Thymus (tissue), 11 donors: Measurements from ENCODE around the gene LRMDA. TPM values are rescaled to one million over a fixed set of nuclear protein-coding genes. Genes with fewer than 3 reads are reported as not detected.

Experiments used
- DNase-seq, 9 donors: peaks; one replicate each; pipeline ENCODE4 v3.0.0-alpha.2; 2013; ENCODE audit warnings: low spot score in 9 of 9, low read depth in 6 of 9, missing footprints in 1 of 9
- H3K27ac ChIP-seq, 2 donors: one replicate each; pipeline ENCODE4 v1.5.1; 2013; ENCODE audit warnings: control low read depth in 1 of 2, low read depth in 1 of 2, low read length in 1 of 2, mild to moderate bottlenecking in 1 of 2, moderate library complexity in 1 of 2
- H3K27me3 ChIP-seq, 2 donors: one replicate each; pipeline ENCODE4 v1.5.1; 2013; ENCODE audit warnings: low read length in 1 of 2; ENCODE audit not compliant: control insufficient read depth in 2 of 2, insufficient read depth in 1 of 2
- H3K36me3 ChIP-seq, 2 donors: one replicate each; pipeline ENCODE4 v1.5.1; 2013; ENCODE audit warnings: low read length in 1 of 2, mild to moderate bottlenecking in 1 of 2, moderate library complexity in 1 of 2; ENCODE audit not compliant: control insufficient read depth in 2 of 2, insufficient read depth in 2 of 2
- H3K4me1 ChIP-seq, 2 donors: one replicate each; pipeline ENCODE4 v1.5.1; 2013; ENCODE audit warnings: low read length in 2 of 2; ENCODE audit not compliant: control insufficient read depth in 2 of 2, insufficient read depth in 2 of 2
- H3K4me3 ChIP-seq, 2 donors: one replicate each; pipeline ENCODE4 v1.5.1; 2013; ENCODE audit warnings: low read length in 2 of 2, control low read depth in 1 of 2, mild to moderate bottlenecking in 1 of 2
- H3K9me3 ChIP-seq, 2 donors: one replicate each; pipeline ENCODE4 v1.5.1; 2013; ENCODE audit warnings: low read length in 1 of 2, mild to moderate bottlenecking in 1 of 2; ENCODE audit not compliant: control insufficient read depth in 2 of 2, insufficient read depth in 1 of 2
- WGBS: extraction: QIAGEN DNeasy Blood & Tissue Kit; methylation state at CpG from one replicate; pipeline ENCODE4 v1.1.7; 2013; 5-methylcytosine and 5-hydroxymethylcytosine counted together
- polyA plus RNA-seq: library from polyadenylated mRNA; stranded (reverse); fragments of 200-250 nt; gene quantifications from one replicate; pipeline ENCODE4 v1.2.3, GENCODE V29; 2013
- total RNA-seq: library from RNA; stranded (reverse); fragments of 120-200 nt; gene quantifications from one replicate; pipeline ENCODE4 v1.2.4, GENCODE V29; 2013
- donor health status: healthy.

LRMDA gene
- total and polyA plus RNA-seq, 2 donors = 2.5 to 4.6 TPM

DNA sequence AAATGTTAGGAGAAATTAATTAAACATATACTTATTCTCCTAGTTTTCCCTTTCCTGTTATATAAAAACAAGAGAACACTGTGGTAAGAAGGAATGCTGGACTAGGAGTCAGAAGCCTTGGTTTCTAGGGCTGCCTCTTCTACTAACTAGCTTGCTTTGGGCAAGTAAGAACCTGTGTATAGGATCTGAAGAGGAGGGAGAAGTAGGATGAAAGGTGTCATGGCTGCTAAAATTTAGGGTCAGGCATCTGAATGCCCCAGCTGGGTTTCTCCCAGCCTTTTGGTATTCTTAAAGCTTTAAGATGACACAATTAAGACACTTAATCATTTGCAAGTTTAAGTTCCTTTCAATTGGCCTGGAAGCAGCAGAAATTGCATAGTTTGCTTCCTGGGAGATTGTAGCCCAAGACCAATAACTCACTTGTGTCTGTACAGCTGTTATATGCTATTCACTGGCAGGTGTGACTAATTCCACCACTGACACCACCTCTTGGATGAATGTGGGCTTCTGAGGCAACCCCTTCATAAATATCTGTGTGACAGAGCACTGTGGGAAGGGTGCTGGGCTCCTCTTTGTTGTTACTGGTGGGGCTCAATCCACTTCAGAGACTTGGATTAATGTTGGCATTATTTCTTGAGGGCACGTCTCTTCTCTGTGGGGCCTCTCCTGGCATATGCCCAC is 137.2 kb downstream of the LRMDA start:
- Histone ChIP-seq H3K36me3 (no peaks in the 10 kb centered on the region), H3K27ac (no peak overlapping the region), H3K9me3 (peaks cover 0 to 3% of the 10 kb centered on the region in 2 donors), H3K4me3 (no peak overlapping the region), H3K4me1 (no peaks in the 10 kb centered on the region), H3K27me3 (no peaks in the 10 kb centered on the region)
- WGBS = 96% methylated on average over 1 of the region's 1 CpG
- no peak for DNase-seq

DNA sequence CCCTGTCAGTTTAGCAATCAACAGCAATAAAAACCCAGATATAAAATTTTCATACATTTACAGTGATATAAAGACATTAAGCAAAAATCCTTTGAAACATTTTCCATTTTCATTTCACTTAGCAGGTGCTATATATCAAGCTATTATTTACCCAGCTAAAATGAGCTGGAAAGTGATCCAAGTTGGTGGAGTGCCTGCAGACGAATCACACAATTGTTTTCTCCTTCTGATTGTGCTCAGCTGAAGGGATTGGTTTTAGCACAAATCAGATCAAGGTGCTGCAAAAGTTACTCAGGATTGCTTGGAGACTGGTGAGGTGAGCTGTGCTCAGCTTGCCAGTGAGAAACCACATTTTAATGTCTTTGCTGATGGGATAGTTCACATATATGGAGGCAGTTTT is 138.1 kb downstream of the LRMDA start:
- H3K36me3 ChIP-seq = no peaks in the 10 kb centered on the region
- no peak overlapping the region for H3K4me3 ChIP-seq
- H3K27ac ChIP-seq = no peak overlapping the region
- H3K4me1 ChIP-seq = no peaks in the 10 kb centered on the region
- peaks cover 0 to 3% of the 10 kb centered on the region in 2 donors for H3K9me3 ChIP-seq
- 90% methylated on average over 1 of the region's 1 CpG for WGBS
- no peak for DNase-seq
- no peaks in the 10 kb centered on the region for H3K27me3 ChIP-seq

DNA sequence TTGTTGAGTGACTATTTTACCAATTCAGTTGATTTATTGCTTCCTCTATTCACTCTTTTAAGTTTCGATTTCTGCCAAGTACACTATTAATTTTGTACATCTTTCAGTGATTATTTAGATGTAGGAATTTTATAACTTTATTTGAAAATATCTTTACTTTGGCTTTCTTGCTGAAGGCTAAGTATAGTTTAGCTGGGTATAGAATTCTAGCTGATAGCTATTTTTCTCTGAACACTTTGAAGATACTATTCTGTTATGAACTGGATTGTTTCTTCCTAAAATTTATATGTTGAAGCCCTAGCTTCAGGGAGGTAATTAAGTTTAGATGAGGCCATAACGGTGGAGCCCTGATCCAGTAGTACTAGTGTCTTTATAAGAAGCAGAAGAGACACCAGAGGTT is 141.1 kb downstream of the LRMDA start:
- Histone ChIP-seq H3K4me3 (no peak overlapping the region), H3K27ac (no peak overlapping the region), H3K36me3 (no peaks in the 10 kb centered on the region), H3K4me1 (no peaks in the 10 kb centered on the region), H3K27me3 (no peaks in the 10 kb centered on the region), H3K9me3 (peaks cover 0 to 14% of the 10 kb centered on the region in 2 donors)
- 94% methylated on average over 2 of the region's 2 CpGs for WGBS
- no peak for DNase-seq

DNA sequence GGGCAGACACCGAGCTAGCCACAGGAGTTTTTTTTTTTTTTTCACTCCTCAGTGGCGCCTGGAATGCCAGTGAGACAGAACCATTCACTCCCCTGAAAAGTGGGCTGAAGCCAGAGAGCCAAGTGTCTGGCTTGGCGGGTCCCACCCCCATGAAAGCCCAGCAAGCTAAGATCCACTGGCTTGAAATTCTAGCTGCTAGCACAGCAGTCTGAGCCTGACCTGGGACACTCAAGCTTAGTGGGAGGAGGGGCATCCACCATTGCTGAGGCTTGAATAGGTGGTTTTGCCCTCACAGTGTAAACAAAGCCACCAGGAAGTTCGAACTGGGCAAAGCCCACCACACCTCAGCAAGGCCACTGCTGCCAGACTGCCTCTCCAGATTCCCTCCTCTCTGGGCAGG is 144.5 kb downstream of the LRMDA start:
- DNase-seq = no peak
- Histone ChIP-seq H3K4me3 (no peak overlapping the region), H3K9me3 (peaks cover 0 to 14% of the 10 kb centered on the region in 2 donors), H3K27me3 (no peaks in the 10 kb centered on the region), H3K36me3 (no peaks in the 10 kb centered on the region), H3K4me1 (no peaks in the 10 kb centered on the region), H3K27ac (no peak overlapping the region)
- WGBS = 90% methylated on average over 4 of the region's 4 CpGs

DNA sequence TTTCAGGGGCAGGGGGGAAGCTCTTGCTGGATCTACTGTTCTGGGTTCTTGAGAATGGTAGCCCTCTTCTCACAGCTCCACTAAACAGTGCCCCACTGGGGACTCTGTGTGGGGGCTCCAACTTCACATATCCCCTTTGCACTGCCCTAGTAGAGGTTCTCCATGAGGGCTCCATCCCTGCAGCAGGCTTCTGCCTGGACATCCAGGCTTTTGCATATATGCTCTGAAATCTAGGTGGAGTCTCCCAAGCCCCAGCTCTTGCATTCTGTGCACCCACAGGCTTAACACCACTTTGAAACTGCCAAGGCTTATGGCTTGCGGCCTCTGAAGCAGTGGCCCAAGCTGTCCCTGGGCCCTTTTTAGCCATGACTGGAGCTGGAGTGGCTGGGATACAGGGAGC is 150.7 kb downstream of the LRMDA start:
- H3K27ac ChIP-seq = no peak overlapping the region
- peaks cover 0 to 4% of the 10 kb centered on the region in 2 donors for H3K9me3 ChIP-seq
- H3K4me1 ChIP-seq = no peaks in the 10 kb centered on the region
- no peaks in the 10 kb centered on the region for H3K36me3 ChIP-seq
- DNase-seq = no peak
- WGBS = 94% methylated on average over 1 of the region's 1 CpG
- H3K4me3 ChIP-seq = no peak overlapping the region
- H3K27me3 ChIP-seq = no peaks in the 10 kb centered on the region

DNA sequence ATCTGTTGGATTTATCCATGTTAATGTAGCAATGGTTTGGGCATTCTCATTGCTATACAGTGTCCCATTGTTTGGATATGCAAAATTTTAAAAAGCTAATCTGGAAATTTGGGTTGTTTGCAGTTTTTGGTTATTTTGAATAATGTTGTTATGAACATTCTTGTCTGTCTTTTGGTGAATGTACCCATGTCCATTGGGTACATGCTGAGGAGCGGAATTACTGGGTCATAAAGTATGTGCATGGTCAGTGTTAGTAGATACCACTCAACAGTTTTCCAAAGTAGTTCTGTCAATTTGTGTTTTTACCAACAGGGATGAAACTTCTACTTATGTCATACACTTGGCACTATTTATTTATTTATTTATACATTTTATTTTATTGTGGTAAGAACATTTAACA is 153.9 kb downstream of the LRMDA start:
- Histone ChIP-seq H3K27me3 (no peaks in the 10 kb centered on the region), H3K27ac (no peak overlapping the region), H3K4me1 (no peaks in the 10 kb centered on the region), H3K36me3 (no peaks in the 10 kb centered on the region), H3K4me3 (no peak overlapping the region), H3K9me3 (peaks cover 0 to 4% of the 10 kb centered on the region in 2 donors)
- DNase-seq = no peak
- WGBS = 95% methylated on average over 1 of the region's 1 CpG

DNA sequence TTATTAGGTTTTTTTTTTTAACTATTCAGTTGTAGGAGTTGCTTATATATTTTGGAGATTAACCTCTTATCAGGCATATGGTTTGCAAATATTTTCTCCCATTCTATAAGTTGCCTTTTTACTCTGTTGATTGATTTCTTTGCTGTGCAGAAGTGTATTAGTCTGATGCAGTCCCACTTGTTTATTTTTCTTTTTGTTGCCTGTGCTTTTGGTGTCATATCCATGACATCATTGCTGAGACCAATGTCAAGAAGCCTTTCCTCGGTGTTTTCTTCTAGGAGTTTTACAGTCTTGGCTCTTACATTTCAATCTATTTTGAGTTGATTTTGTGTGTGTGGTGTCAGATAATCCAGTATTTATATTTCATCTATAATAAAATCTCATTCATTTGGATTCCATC is 155.4 kb downstream of the LRMDA start:
- WGBS = 96% methylated on average over 1 of the region's 1 CpG
- Histone ChIP-seq H3K9me3 (peaks cover 0 to 4% of the 10 kb centered on the region in 2 donors), H3K27me3 (no peaks in the 10 kb centered on the region), H3K4me3 (no peak overlapping the region), H3K36me3 (no peaks in the 10 kb centered on the region), H3K4me1 (no peaks in the 10 kb centered on the region), H3K27ac (no peak overlapping the region)
- no peak for DNase-seq

DNA sequence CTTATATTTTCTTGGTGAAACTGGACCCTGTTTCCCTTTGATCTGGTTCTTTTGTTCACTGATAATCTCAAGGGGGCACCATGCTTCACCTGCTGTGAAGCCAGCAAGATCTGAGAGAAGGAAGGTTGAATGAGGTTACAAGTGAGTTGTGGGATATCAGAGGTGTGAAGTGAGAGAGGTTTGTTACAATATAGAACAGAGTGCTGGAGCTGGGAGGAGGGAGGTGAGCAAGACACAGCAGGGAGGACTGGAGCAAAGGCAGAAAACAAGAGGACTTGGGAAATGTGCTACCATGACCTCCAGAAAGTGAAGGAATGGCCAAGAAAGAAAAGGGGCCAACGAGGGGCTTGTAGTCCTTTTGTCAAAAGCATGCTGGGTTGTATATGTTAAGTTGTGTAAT is 156.6 kb downstream of the LRMDA start:
- peaks cover 0 to 5% of the 10 kb centered on the region in 2 donors for H3K27me3 ChIP-seq
- no peak for DNase-seq
- 91% methylated on average over 1 of the region's 1 CpG for WGBS
- H3K36me3 ChIP-seq = no peaks in the 10 kb centered on the region
- H3K9me3 ChIP-seq = no peaks in the 10 kb centered on the region
- H3K4me1 ChIP-seq = no peaks in the 10 kb centered on the region
- H3K27ac ChIP-seq = no peak overlapping the region
- H3K4me3 ChIP-seq = no peak overlapping the region

DNA sequence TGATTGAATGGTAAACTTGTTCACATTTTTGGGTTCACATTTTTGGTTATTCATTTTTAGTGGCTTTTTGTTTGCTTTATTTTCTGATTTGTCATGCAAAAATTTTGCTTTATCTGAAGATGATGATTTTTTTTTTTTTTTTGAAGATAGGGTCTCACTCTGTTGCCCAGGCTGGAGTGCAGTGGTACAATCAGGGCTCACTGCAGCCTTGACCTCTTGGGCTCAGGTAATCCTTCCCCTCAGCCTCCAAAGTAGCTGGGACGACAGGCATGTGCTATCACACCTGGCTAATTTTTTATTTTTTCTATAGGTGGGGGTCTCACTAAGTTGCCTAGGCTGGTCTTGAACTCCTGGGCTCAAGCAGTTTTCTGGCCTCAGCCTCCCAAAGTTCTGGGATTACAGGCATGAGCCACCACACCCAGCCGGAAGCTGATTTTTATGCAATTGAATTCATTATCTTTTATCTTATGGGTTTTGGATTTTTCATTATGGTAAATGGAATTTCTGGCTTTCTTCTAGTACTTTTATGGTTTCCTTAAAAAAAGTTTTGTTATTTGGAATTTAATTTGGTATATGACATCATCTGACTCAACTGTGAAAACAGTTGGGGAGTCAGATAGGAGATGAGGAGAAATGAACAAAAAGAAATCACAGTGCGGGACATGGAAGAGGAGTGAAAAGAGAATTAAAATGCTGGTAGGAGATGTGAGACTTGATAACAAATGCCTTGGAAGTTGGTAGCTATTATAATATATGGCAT is 158.7 kb downstream of the LRMDA start:
- H3K4me1 ChIP-seq = no peaks in the 10 kb centered on the region
- DNase-seq = no peak
- WGBS = 95% methylated on average over 3 of the region's 3 CpGs
- no peaks in the 10 kb centered on the region for H3K36me3 ChIP-seq
- no peak overlapping the region for H3K4me3 ChIP-seq
- peaks cover 0 to 5% of the 10 kb centered on the region in 2 donors for H3K27me3 ChIP-seq
- H3K27ac ChIP-seq = no peak overlapping the region
- H3K9me3 ChIP-seq = no peaks in the 10 kb centered on the region
